NCI-H2196 (cell line): ENCODE data around the gene PLAC9.
"Not testable (repeated sequence)": the region's sequence is repeated elsewhere in the genome, so short reads cannot be mapped to it uniquely, and the experiment has no call there.

ENCODE experiments used
- DNase-seq: peaks from one replicate; lab custom pipeline; 2025; ENCODE audit not compliant: unreplicated experiment; lab: John Stamatoyannopoulos, UW

PLAC9 gene

GRCh38 chr10:80132299-80133139 lies at the start of gene PLAC9:
PLAC9 (plus strand) TSS chr10:80132730; CDS start chr10:80132763, 33 bp downstream.
- no peak for DNase-seq

- DNase-seq, result no peak
Measured at GRCh38 chr10:80090121-80090520, 42.4 kb upstream of the PLAC9 start.

GRCh38 chr10:80094231-80094630 lies 38.3 kb upstream of the PLAC9 start:
- DNase-seq, result no peak

- not testable (repeated sequence) for DNase-seq
Measured at GRCh38 chr10:80098272-80098671, 34.3 kb upstream of the PLAC9 start.

GRCh38 chr10:80099295-80099694 lies 33.2 kb upstream of the PLAC9 start:
- not testable (repeated sequence) for DNase-seq

- no peak for DNase-seq
Measured at GRCh38 chr10:80100116-80100515, 32.4 kb upstream of the PLAC9 start.

- no peak for DNase-seq
Measured at GRCh38 chr10:80100861-80101695, 31.5 kb upstream of the PLAC9 start.

GRCh38 chr10:80104066-80104926 lies 28.2 kb upstream of the PLAC9 start:
- no peak for DNase-seq

GRCh38 chr10:80108576-80109239 lies 23.8 kb upstream of the PLAC9 start:
- no peak for DNase-seq

GRCh38 chr10:80110986-80111385 lies 21.5 kb upstream of the PLAC9 start:
- DNase-seq, result no peak

GRCh38 chr10:80118669-80119068 lies 13.9 kb upstream of the PLAC9 start:
- no peak for DNase-seq

GRCh38 chr10:80122110-80122710 lies 10.3 kb upstream of the PLAC9 start:
- DNase-seq, result no peak

GRCh38 chr10:80122746-80123145 lies 9.8 kb upstream of the PLAC9 start:
- no peak for DNase-seq

GRCh38 chr10:80126876-80127275 lies 5.7 kb upstream of the PLAC9 start:
- no peak for DNase-seq

- no peak for DNase-seq
Measured at GRCh38 chr10:80131499-80131901, 1.0 kb upstream of the PLAC9 start.

- DNase-seq, result no peak
Measured at GRCh38 chr10:80133206-80133605, 676 bp downstream of the PLAC9 start.

GRCh38 chr10:80133687-80134086 lies 1.2 kb downstream of the PLAC9 start:
- not testable (repeated sequence) for DNase-seq

GRCh38 chr10:80136134-80136571 lies 3.6 kb downstream of the PLAC9 start:
- DNase-seq, result no peak

GRCh38 chr10:80137031-80137862 lies 4.7 kb downstream of the PLAC9 start:
- DNase-seq, result no peak
